Measurements from ENCODE around the gene ECHDC3.

ECHDC3 gene

GRCh38 chr10:11787846-11788245 is 45.7 kb downstream of the ECHDC3 start:
- no peak overlapping the region for H3K27ac ChIP-seq
- TF ChIP-seq ZFX (IDR thresholded peaks at IDR 0.05) (no peak), CTCF (conservative IDR thresholded peaks at IDR 0.05) (no peak)

GRCh38 chr10:11789306-11789705 is 47.1 kb downstream of the ECHDC3 start:
- TF ChIP-seq CTCF (conservative IDR thresholded peaks at IDR 0.05) (no peak), ZFX (IDR thresholded peaks at IDR 0.05) (no peak)
- H3K27ac ChIP-seq = no peak overlapping the region

DNA sequence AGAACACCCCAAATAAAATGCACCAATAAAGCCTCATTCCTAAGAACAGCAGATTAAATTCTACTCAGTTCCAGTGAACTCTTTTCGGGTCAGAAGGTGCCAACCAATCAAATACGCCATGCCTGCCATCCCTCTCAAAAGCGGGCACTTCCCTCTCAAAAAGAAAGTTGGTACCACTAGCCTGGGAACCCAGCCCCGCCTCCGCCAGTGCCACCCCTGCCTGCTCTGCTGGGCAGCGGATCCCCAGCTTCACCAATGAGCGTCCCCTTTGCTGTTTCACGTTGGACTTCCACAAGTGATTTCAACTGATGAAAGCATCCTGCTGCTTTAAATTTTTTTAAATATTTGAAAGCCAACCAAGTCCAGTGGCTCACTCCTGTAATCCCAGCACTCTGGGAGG is 47.8 kb downstream of the ECHDC3 start:
- TF ChIP-seq ZFX (IDR thresholded peaks at IDR 0.05) (no peak), CTCF (conservative IDR thresholded peaks at IDR 0.05) (no peak)

GRCh38 chr10:11793762-11794479 is 51.7 kb downstream of the ECHDC3 start:
- no peak for TF ChIP-seq ZFX (IDR thresholded peaks at IDR 0.05)
- no peak for TF ChIP-seq CTCF (conservative IDR thresholded peaks at IDR 0.05)
- no peak overlapping the region for H3K27ac ChIP-seq

More for the DNA sequence above, 47.8 kb downstream of the ECHDC3 start:
- no peak overlapping the region for H3K27ac ChIP-seq

DNA sequence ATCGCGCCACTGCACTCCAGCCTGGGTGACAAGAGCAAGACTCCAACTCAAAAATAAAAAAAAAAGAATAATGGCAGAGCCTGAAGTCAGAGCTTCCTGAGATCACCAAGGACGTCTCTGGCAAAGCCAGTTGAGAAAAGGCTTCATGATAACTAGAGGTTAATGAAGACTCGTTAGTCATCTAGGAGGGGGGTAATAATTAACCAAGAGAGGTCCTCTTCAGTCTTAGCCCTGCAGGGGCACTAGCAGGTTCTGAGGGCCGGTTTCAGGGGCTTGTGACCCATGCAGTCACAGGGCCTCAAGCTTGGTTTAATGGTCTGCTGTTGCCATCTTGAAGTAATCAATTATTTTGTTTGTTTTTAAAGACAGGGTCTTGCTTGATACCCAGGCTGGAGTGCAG is 52.4 kb downstream of the ECHDC3 start:
- no peak overlapping the region for H3K27ac ChIP-seq
- no peak for TF ChIP-seq ZFX (IDR thresholded peaks at IDR 0.05)
- TF ChIP-seq CTCF (conservative IDR thresholded peaks at IDR 0.05) = no peak

- TF ChIP-seq CTCF (conservative IDR thresholded peaks at IDR 0.05) (no peak), ZFX (IDR thresholded peaks at IDR 0.05) (no peak)
- H3K27ac ChIP-seq = no peak overlapping the region
These were observed 53.1 kb downstream of the ECHDC3 start for GRCh38 chr10:11795101-11795920.

DNA sequence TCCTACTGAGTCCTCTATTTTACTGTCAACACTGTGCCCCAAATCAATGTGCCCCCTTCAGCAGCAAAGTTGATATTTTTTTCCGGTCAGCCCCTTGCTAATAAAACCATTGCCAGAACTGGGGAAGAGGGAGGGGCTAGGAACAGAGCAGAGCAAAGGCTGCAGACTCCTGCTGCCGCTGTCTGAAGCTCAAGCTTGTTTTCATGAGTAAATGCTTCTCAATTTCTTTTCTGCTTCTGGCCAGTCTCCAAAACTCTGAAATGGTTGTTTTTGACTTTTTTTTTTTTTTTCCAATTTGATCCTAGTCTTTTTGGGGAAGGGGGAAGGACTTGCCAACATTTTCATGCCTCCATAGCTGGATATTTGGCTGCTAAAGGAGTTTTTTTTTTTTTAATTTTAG is 54.3 kb downstream of the ECHDC3 start:
- H3K27ac ChIP-seq = no peak overlapping the region
- TF ChIP-seq CTCF (conservative IDR thresholded peaks at IDR 0.05) (no peak), ZFX (IDR thresholded peaks at IDR 0.05) (no peak)
